Neuron (in vitro differentiated cells): ENCODE measurements around the gene PRSS33.

ENCODE experiments used
- H2AFZ ChIP-seq: one replicate; pipeline ENCODE4 v1.6.1; 2013; ENCODE audit warnings: low read depth, mild to moderate bottlenecking, inconsistent platforms, low read length, moderate library complexity
- H3K27me3 ChIP-seq: one replicate; pipeline ENCODE4 v1.6.1; 2013; ENCODE audit warnings: low read length; ENCODE audit not compliant: insufficient read depth
- H3K36me3 ChIP-seq: one replicate; pipeline ENCODE4 v1.6.1; 2013; ENCODE audit warnings: low read length; ENCODE audit not compliant: insufficient read depth
- H3K4me1 ChIP-seq: one replicate; pipeline ENCODE4 v1.6.1; 2013; ENCODE audit warnings: low read length; ENCODE audit not compliant: insufficient read depth
- H3K4me3 ChIP-seq: 2 replicates; pipeline ENCODE4 v1.5.1; 2013; ENCODE audit warnings: mild to moderate bottlenecking, low read length, moderate library complexity
- H3K9me3 ChIP-seq: one replicate; pipeline ENCODE4 v1.6.1; 2013; ENCODE audit warnings: low read length

The PRSS33 gene, protein sequence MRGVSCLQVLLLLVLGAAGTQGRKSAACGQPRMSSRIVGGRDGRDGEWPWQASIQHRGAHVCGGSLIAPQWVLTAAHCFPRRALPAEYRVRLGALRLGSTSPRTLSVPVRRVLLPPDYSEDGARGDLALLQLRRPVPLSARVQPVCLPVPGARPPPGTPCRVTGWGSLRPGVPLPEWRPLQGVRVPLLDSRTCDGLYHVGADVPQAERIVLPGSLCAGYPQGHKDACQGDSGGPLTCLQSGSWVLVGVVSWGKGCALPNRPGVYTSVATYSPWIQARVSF

GRCh38 chr16:2787406-2787805 is at the start of gene PRSS33:
Gene PRSS33 (minus strand): TSS chr16:2787560. CDS start chr16:2786547, 1,013 bp downstream.
- Histone ChIP-seq H3K4me3 (no peak within 1 kb of the TSS), H3K9me3 (no peaks in the 10 kb centered on the region), H3K36me3 (no peaks in the 10 kb centered on the region), H3K27me3 (peaks cover 2% of the 10 kb centered on the region), H2AFZ (no peak within 1 kb of the TSS), H3K4me1 (no peaks in the 10 kb centered on the region)

- Histone ChIP-seq H3K27me3 (peaks cover 10% of the 10 kb centered on the region), H3K4me1 (peaks cover 4% of the 10 kb centered on the region), H3K36me3 (no peaks in the 10 kb centered on the region), H2AFZ (no peak overlapping the region), H3K4me3 (no peak overlapping the region), H3K9me3 (no peaks in the 10 kb centered on the region)
Measured at GRCh38 chr16:2836646-2837508, 49.5 kb upstream of the PRSS33 start.

DNA sequence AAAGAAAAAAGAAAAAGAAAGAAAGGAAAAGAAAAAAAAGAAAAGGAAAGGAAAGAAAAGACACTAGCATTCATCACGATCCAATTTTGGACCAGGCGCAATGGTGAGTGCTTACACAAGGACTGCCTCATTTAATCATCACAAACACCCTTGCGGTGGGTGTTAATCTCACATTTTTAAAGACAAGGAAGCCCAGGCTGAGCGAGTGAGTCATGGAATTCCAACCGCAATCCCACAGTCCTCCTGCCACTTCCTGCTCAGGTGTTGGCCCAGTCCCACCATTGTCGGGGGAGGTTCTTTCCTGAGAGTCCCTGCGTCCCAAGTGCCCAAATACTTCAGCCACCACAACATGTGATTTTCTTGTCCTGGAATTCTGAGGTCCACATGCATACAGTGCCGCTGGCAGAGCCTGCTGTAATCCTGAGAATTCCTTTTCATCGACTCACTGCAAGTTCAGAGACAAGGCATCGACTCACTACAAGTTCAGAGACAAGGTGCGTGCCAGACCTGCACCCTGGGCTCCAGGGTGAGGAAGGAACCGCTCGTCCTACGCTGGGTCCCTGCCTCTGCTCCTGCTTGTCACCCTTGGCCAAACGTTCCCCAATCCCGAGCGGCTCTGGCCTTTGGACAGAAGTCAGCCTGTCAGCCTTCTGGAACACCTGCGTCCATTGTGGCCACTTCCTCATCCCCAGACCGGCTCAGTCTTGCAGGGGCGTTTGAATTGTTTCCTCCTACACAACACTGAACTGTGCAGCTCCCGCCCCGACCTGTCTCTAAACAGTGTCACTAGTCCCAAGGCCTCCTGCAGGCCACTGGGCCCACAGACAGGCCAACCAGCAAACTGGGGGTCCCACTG is 48.5 kb upstream of the PRSS33 start:
- H3K9me3 ChIP-seq: no peaks in the 10 kb centered on the region
- H3K36me3 ChIP-seq: no peaks in the 10 kb centered on the region
- peaks cover 10% of the 10 kb centered on the region for H3K27me3 ChIP-seq
- H3K4me1 ChIP-seq: peaks cover 4% of the 10 kb centered on the region
- H3K4me3 ChIP-seq: no peak overlapping the region
- no peak overlapping the region for H2AFZ ChIP-seq

DNA sequence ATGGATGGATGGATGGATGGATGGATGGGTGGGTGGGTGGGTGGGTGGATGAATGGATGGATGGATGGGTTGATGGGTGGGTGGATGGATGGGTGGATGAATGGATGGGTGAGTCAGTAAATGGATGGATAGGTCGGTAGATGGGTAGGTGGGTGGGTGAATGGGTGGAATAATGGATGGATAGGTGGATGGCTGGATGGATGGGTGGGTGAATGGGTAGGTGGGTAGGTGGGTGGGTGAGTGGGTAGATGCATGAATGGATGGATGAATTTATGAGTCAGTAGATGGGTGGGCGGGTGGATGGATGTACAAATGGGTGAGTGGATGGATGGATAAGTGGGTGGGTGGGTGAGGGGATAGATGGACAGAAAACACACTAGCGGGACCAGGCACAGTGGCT is 47.6 kb upstream of the PRSS33 start:
- H3K36me3 ChIP-seq: no peaks in the 10 kb centered on the region
- H3K9me3 ChIP-seq: no peaks in the 10 kb centered on the region
- peaks cover 4% of the 10 kb centered on the region for H3K4me1 ChIP-seq
- no peak overlapping the region for H2AFZ ChIP-seq
- H3K4me3 ChIP-seq: no peak overlapping the region
- peaks cover 10% of the 10 kb centered on the region for H3K27me3 ChIP-seq

DNA sequence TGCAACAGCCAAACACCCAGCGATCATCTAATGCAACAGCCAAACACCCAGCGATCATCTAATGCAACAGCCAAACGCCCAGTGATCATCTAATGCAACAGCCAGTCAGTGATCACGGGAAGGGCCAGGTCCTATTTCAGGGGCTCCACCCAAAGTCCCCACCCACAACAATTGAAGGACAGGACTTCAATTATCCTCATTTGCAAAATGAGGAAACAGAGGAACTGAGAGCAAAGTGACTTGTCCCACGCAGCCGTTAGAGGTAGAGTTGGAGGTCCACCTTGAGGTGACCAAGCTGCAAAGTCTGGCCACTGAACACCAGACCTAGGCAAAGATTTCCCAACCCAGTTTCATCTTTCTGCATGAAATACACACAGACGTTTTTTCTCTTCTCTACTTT is 46.4 kb upstream of the PRSS33 start:
- peaks cover 16% of the 10 kb centered on the region for H3K27me3 ChIP-seq
- H3K4me1 ChIP-seq: peaks cover 4% of the 10 kb centered on the region
- H2AFZ ChIP-seq: no peak overlapping the region
- H3K36me3 ChIP-seq: no peaks in the 10 kb centered on the region
- H3K9me3 ChIP-seq: no peaks in the 10 kb centered on the region
- H3K4me3 ChIP-seq: no peak overlapping the region

DNA sequence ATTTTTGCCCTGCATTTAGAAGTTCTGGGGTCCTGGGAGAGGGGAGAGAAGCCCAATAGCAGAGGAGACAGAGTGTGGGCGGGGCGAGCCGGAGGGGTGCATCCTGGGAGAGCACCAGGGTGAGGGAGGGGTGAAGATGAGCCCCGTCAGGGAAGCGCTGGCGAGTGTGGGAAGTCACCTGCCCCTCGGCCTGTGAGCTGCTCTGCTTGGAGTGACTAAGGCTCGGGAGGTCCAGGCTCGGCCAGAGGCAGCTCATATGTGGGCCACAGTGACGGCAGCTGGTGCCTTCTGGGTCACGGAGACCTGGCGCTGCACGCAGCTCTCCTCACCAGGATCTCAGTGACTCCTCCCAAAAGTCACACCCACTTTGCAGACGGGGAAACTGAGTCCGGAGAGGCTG is 43.8 kb upstream of the PRSS33 start:
- H3K27me3 ChIP-seq: peaks cover 29% of the 10 kb centered on the region
- H3K9me3 ChIP-seq: no peaks in the 10 kb centered on the region
- H2AFZ ChIP-seq: no peak overlapping the region

GRCh38 chr16:2830355-2830695 is 43.0 kb upstream of the PRSS33 start:
- Histone ChIP-seq H3K27me3 (peaks cover 30% of the 10 kb centered on the region), H2AFZ (no peak overlapping the region), H3K4me3 (no peak overlapping the region), H3K36me3 (no peaks in the 10 kb centered on the region), H3K9me3 (no peaks in the 10 kb centered on the region), H3K4me1 (no peaks in the 10 kb centered on the region)

More for the DNA sequence above, 43.8 kb upstream of the PRSS33 start:
- no peaks in the 10 kb centered on the region for H3K36me3 ChIP-seq
- peaks cover 3% of the 10 kb centered on the region for H3K4me1 ChIP-seq
- no peak overlapping the region for H3K4me3 ChIP-seq

DNA sequence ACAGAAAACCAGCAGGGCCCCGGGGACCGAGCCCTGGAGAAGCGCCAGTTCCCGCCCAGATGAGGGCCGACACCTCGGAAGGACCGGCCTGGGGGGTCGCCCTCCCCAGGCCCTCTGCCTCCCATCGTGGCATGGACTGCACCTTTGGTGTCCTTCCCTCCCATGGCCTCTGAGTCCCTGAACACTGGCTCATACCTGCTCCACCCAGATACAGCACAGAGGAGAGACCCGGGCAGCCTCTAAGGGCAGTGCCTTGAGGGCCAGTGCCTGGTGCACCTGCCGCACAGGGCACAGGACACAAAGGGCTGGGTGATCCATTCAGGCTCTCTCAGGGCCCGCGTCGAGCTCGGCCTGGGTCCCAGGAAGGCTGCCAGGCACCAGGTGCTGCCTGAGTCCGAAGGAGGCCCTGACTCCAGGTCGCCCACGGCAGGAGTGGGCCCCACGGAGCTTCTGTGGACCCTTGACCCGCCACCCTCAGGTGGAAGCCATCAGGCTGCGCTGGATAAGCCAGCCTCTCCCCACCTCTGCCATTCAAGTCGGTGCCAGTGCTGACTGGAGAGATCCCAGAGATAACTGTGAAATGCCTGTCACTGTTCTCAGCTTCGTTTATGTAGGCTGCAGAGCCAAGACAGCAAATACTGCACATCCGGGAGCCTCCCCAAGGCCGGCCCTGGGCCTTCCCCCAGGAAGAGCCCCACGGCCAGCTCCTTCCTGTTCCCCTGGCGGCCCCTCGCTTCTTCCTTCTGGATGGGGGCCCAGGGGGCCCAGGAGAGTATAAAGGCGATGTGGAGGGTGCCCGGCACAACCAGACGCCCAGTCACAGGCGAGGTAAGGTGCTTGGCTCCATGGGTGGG is 42.4 kb upstream of the PRSS33 start, which contains the start of gene ZG16B:
TSS of gene ZG16B (plus strand) at position 803 of the 854 bp plus-strand sequence. CDS start 139 bp downstream, outside the sequence.
- Histone ChIP-seq H2AFZ (no peak within 1 kb of the TSS), H3K27me3 (peaks cover 33% of the 10 kb centered on the region), H3K4me3 (no peak within 1 kb of the TSS), H3K4me1 (no peaks in the 10 kb centered on the region), H3K9me3 (no peaks in the 10 kb centered on the region), H3K36me3 (no peaks in the 10 kb centered on the region)

GRCh38 chr16:2828876-2829430 is 41.6 kb upstream of the PRSS33 start:
- Histone ChIP-seq H3K4me1 (no peaks in the 10 kb centered on the region), H3K4me3 (no peak overlapping the region), H3K36me3 (no peaks in the 10 kb centered on the region), H3K27me3 (peaks cover 36% of the 10 kb centered on the region), H2AFZ (no peak overlapping the region), H3K9me3 (no peaks in the 10 kb centered on the region)

DNA sequence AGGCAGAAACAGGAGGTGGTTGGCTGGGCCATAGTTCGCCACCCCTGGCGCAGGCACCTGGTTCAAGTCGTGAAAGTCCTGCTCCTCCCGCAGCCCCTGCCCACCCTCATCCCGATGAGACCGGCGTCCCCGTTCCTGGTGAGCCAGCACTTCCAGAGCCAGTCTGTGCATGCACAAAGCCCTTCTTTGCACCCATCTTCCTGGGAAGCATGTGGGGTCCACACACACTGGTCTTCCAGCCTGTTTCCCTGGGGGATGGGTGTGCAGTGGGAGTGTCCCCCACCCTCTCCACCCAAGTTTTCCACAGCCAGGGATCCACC is 41.1 kb upstream of the PRSS33 start:
- no peak overlapping the region for H3K4me3 ChIP-seq
- H3K9me3 ChIP-seq: no peaks in the 10 kb centered on the region
- peaks cover 36% of the 10 kb centered on the region for H3K27me3 ChIP-seq
- no peaks in the 10 kb centered on the region for H3K36me3 ChIP-seq
- H2AFZ ChIP-seq: no peak overlapping the region
- no peaks in the 10 kb centered on the region for H3K4me1 ChIP-seq

- Histone ChIP-seq H3K4me1 (no peaks in the 10 kb centered on the region), H3K36me3 (no peaks in the 10 kb centered on the region), H3K27me3 (peaks cover 36% of the 10 kb centered on the region), H3K9me3 (no peaks in the 10 kb centered on the region), H3K4me3 (no peak overlapping the region), H2AFZ (no peak overlapping the region)
Measured at GRCh38 chr16:2827831-2828520, 40.6 kb upstream of the PRSS33 start.

GRCh38 chr16:2827374-2827791 is 40.0 kb upstream of the PRSS33 start:
- H3K9me3 ChIP-seq: no peaks in the 10 kb centered on the region
- H3K4me3 ChIP-seq: no peak overlapping the region
- no peaks in the 10 kb centered on the region for H3K4me1 ChIP-seq
- H3K27me3 ChIP-seq: peaks cover 36% of the 10 kb centered on the region
- H3K36me3 ChIP-seq: no peaks in the 10 kb centered on the region
- H2AFZ ChIP-seq: no peak overlapping the region
